K562 (cell line): ENCODE data around the gene ARL8A. TPM values are rescaled to one million over a fixed set of nuclear protein-coding genes. Genes with fewer than 3 reads are reported as not detected.
A peak's percentile ranks its signal among the peaks of the same experiment; 100 is the strongest.

Source experiments
- BHLHE40 ChIP-seq: IDR thresholded peaks from 2 replicates; pipeline ENCODE4 v1.6.1; 2011; ENCODE audit warnings: low read length, improper control_type of control experiment
- CBX3 ChIP-seq, 2 experiments: IDR thresholded peaks; 1 replicate in 1 of 2; 2 replicates in 1 of 2; pipeline ENCODE4 v1.6.1; 2012; ENCODE audit warnings: inconsistent platforms in 2 of 2, low read length in 2 of 2, borderline replicate concordance in 1 of 2, control low read depth in 1 of 2
- CTCF ChIP-seq, 3 experiments: IDR thresholded peaks in 2 of 3; conservative IDR thresholded peaks in 1 of 3; 2 replicates each; pipeline ENCODE4 v1.5.1; 2011 to 2012; ENCODE audit warnings: low read length in 3 of 3, mild to moderate bottlenecking in 3 of 3, control low read depth in 2 of 3, improper control_type of control experiment in 1 of 3, inconsistent platforms in 1 of 3, low read depth in 1 of 3, mixed read lengths in 1 of 3, moderate library complexity in 1 of 3; ENCODE audit not compliant: insufficient read depth in 2 of 3
- CUX1 ChIP-seq: fragments of 200-800 bp; sonication (Bioruptor generic); IDR thresholded peaks from 2 replicates; pipeline ENCODE4 v1.6.1; 2016; ENCODE audit warnings: missing genetic modification characterization, missing compliant biosample characterization
- DPF2 ChIP-seq: fragments of 450-650 bp; IDR thresholded peaks from 2 replicates; pipeline ENCODE4 v1.6.1; 2016
- E2F8 ChIP-seq: fragments of 450-650 bp; IDR thresholded peaks from 2 replicates; pipeline ENCODE4 v1.7.1; 2018; ENCODE audit warnings: mild to moderate bottlenecking, low read depth; ENCODE audit not compliant: partially characterized antibody
- ELF4 ChIP-seq: fragments of 450-650 bp; formaldehyde crosslinking; IDR thresholded peaks from 2 replicates; pipeline ENCODE4 v1.4.0; 2022; ENCODE audit warnings: missing genetic modification characterization
- ETS2 ChIP-seq: IDR thresholded peaks from 2 replicates; pipeline ENCODE4 v1.6.1; 2016; ENCODE audit warnings: borderline replicate concordance, missing genetic modification characterization, mild to moderate bottlenecking, moderate library complexity, missing compliant biosample characterization; ENCODE audit not compliant: poor library complexity, severe bottlenecking
- ETV1 ChIP-seq: fragments of 450-650 bp; conservative IDR thresholded peaks from 2 replicates; pipeline ENCODE4 v1.6.1; 2016; ENCODE audit warnings: missing genetic modification characterization, control low read depth, low read depth, missing compliant biosample characterization
- HES1 ChIP-seq: fragments of 450-650 bp; IDR thresholded peaks from 2 replicates; pipeline ENCODE4 v1.6.1; 2016; ENCODE audit warnings: low read depth, mild to moderate bottlenecking, moderate library complexity
- MXI1 ChIP-seq: IDR thresholded peaks from 2 replicates; pipeline ENCODE4 v1.6.1; 2011; ENCODE audit warnings: low read depth, mild to moderate bottlenecking, improper control_type of control experiment, low read length
- MYC ChIP-seq, 2 experiments: fragments of 250-450 bp in 1 of 2; sonication (Bioruptor Pico) in 1 of 2; IDR thresholded peaks; 2 replicates each; pipeline versions ENCODE4 v1.5.1 to v1.6.1; 2012 to 2021; ENCODE audit warnings: low read depth in 2 of 2, borderline replicate concordance in 1 of 2, improper control_type of control experiment in 1 of 2, low read length in 1 of 2, mild to moderate bottlenecking in 1 of 2, moderate library complexity in 1 of 2
- PML ChIP-seq: IDR thresholded peaks from 2 replicates; pipeline ENCODE4 v1.6.1; 2012; ENCODE audit warnings: low read length, inconsistent platforms
- SIRT6 ChIP-seq: IDR thresholded peaks from one replicate; pipeline ENCODE4 v1.6.1; 2012; ENCODE audit warnings: low read depth, mild to moderate bottlenecking, control low read depth, inconsistent platforms, low read length, moderate library complexity
- ZNF253 ChIP-seq: fragments of 250-450 bp; sonication (Bioruptor Pico); conservative IDR thresholded peaks from 2 replicates; pipeline ENCODE4 v1.6.1; 2021; ENCODE audit warnings: mild to moderate bottlenecking
- ZNF274 ChIP-seq: IDR thresholded peaks from 2 replicates; pipeline ENCODE4 v1.6.1; 2011; ENCODE audit warnings: low read depth, mild to moderate bottlenecking, low read length, moderate library complexity, borderline replicate concordance
- polyA plus RNA-seq, 8 experiments: library from polyadenylated mRNA; depleted of rRNA in 4 of 8; stranded (reverse) in 5 of 8; unstranded in 3 of 8; fragments of >200 nt; fragmentation: Nextera tagmentation in 2 of 8; fragmentation: Illumina TruSeq in 1 of 8; extraction: Ambion mirVana in 2 of 8; extraction: Trizol in 1 of 8; gene quantifications; 2 replicates each; pipeline versions ENCODE4 v1.2.1 to v1.2.3, GENCODE V29; 2011 to 2014; ENCODE audit warnings: inconsistent platforms in 1 of 8, missing spikeins in 1 of 8
- total RNA-seq, 7 experiments: library from RNA; depleted of rRNA in 6 of 7; stranded (reverse); fragments of >200 nt in 6 of 7; fragmentation: Illumina TruSeq in 2 of 7; extraction: Trizol in 2 of 7; gene quantifications; 2 replicates each; pipeline versions ENCODE4 v1.2.1 to v1.2.3, GENCODE V29; 2011 to 2021; ENCODE audit warnings: low replicate concordance in 1 of 7

ARL8A gene
- total and polyA plus RNA-seq, 9 of the 15 experiments (the other 6 are each of a cell fraction or from before 2014, with no cell fraction given) = 0.17 to 27.3 (median 15.6) TPM

- TF ChIP-seq CBX3 (IDR thresholded peaks at IDR 0.05; ENCODE audit: borderline replicate concordance in 1 of 2, low read length in 2 of 2) = peak in 1 of 2 experiments; percentile 29; a peak in 1 of 3 replicates
- no peak for TF ChIP-seq ELF4 (CRISPR knock-in tag)
- 0 out of 2 replicates have a peak, but pooled peaks have one; percentile 31 for TF ChIP-seq PML
- no peak for TF ChIP-seq ZNF253
- peak; percentile 12 for TF ChIP-seq E2F8
- no peak for TF ChIP-seq HES1
- peak; percentile 85 to 88 (median 87) for TF ChIP-seq CTCF (IDR thresholded peaks at IDR 0.05 in 2 of 3, conservative IDR thresholded peaks at IDR 0.05 in 1 of 3; ENCODE audit: insufficient read depth in 2 of 3, low read depth in 1 of 3, low read length in 3 of 3)
- no peak for TF ChIP-seq ETV1 (tag)
- TF ChIP-seq ZNF274 = no peak
- 0 out of 2 replicates have a peak, but pooled peaks have one; percentile 14 for TF ChIP-seq MYC (IDR thresholded peaks at IDR 0.05; ENCODE audit: low read depth, low read length)
- TF ChIP-seq MYC (CRISPR knock-in tag; IDR thresholded peaks at IDR 0.05; ENCODE audit: borderline replicate concordance, low read depth) = no peak
- TF ChIP-seq ETS2 (tag) = no peak
- TF ChIP-seq BHLHE40 = no peak
- no peak for TF ChIP-seq SIRT6
- no peak for TF ChIP-seq DPF2
- 0 out of 2 replicates have a peak, but pooled peaks have one; percentile 17 for TF ChIP-seq CUX1 (CRISPR knock-in tag)
- TF ChIP-seq MXI1 = no peak
Observed at GRCh38 chr1:202154766-202155477, 10.4 kb upstream of the ARL8A start (continued).
